K562 (cell line): ENCODE results near the gene NR3C2.

Source experiments
- CEBPB ChIP-seq: fragments of 450-650 bp; IDR thresholded peaks from 2 replicates; pipeline ENCODE4 v1.6.1; 2016; ENCODE audit warnings: missing genetic modification characterization, missing compliant biosample characterization
- EP300 ChIP-seq: IDR thresholded peaks from 2 replicates; pipeline ENCODE4 v1.6.1; 2012; ENCODE audit warnings: low read length, improper control_type of control experiment
- ESRRB ChIP-seq: fragments of 250-450 bp; sonication (Bioruptor Pico); IDR thresholded peaks from 2 replicates; pipeline ENCODE4 v1.5.0; 2020; ENCODE audit warnings: mild to moderate bottlenecking, moderate library complexity, borderline replicate concordance
- KDM2B ChIP-seq: fragments of 250-450 bp; sonication (Bioruptor Pico); IDR thresholded peaks from 2 replicates; pipeline ENCODE4 v1.8.0; 2021; ENCODE audit warnings: mild to moderate bottlenecking, moderate library complexity
- MTA2 ChIP-seq: fragments of 450-650 bp; IDR thresholded peaks from 2 replicates; pipeline ENCODE4 v1.6.1; 2016; ENCODE audit warnings: low read depth
- RBM15 ChIP-seq: fragments of 200-400 bp; formaldehyde crosslinking; IDR thresholded peaks from 2 replicates; pipeline ENCODE4 v1.6.1; 2018; ENCODE audit warnings: mild to moderate bottlenecking, low read length, moderate library complexity; ENCODE audit not compliant: insufficient read depth
- TF ChIP-seq, protein P1 (sequence below), 2 experiments: fragments of 450-650 bp; formaldehyde crosslinking in 1 of 2; IDR thresholded peaks; 2 replicates each; pipeline versions ENCODE4 v1.4.0 to v1.6.1; 2014 to 2020; ENCODE audit warnings: mild to moderate bottlenecking in 2 of 2, borderline replicate concordance in 1 of 2, low read depth in 1 of 2
- TF ChIP-seq, protein P2 (sequence below): sonication (generic); formaldehyde crosslinking; IDR thresholded peaks from 2 replicates; pipeline ENCODE4 v1.8.1; 2022; ENCODE audit warnings: missing genetic modification reagents
- TF ChIP-seq, protein P3 (sequence below), 3 experiments: IDR thresholded peaks in 2 of 3; conservative IDR thresholded peaks in 1 of 3; 2 replicates each; pipeline ENCODE4 v1.5.1; 2011 to 2012; ENCODE audit warnings: low read length in 3 of 3, mild to moderate bottlenecking in 3 of 3, control low read depth in 2 of 3, improper control_type of control experiment in 1 of 3, inconsistent platforms in 1 of 3, low read depth in 1 of 3, mixed read lengths in 1 of 3, moderate library complexity in 1 of 3; ENCODE audit not compliant: insufficient read depth in 2 of 3

DNA sequence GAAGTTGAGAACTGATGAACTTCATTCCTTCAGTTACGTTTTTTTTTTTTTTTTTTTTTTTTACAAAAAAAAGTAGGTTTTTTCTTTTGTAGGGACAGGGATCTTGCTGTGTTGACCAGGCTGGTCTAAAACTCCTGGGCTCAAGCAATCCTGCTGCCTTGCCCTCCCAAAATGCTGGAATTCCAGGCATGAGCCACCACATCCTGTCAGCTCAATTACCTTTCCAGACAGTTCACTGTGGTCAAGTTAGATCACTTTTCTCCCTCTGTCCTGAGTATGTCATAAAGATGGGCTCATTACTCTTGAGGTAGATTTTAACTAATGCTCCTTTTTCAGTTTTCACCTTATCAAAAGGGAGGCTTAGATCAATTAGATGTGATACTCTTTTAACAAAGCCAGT, 10.8 kb upstream of the NR3C2 start:
- TF ChIP-seq, protein P1, sequence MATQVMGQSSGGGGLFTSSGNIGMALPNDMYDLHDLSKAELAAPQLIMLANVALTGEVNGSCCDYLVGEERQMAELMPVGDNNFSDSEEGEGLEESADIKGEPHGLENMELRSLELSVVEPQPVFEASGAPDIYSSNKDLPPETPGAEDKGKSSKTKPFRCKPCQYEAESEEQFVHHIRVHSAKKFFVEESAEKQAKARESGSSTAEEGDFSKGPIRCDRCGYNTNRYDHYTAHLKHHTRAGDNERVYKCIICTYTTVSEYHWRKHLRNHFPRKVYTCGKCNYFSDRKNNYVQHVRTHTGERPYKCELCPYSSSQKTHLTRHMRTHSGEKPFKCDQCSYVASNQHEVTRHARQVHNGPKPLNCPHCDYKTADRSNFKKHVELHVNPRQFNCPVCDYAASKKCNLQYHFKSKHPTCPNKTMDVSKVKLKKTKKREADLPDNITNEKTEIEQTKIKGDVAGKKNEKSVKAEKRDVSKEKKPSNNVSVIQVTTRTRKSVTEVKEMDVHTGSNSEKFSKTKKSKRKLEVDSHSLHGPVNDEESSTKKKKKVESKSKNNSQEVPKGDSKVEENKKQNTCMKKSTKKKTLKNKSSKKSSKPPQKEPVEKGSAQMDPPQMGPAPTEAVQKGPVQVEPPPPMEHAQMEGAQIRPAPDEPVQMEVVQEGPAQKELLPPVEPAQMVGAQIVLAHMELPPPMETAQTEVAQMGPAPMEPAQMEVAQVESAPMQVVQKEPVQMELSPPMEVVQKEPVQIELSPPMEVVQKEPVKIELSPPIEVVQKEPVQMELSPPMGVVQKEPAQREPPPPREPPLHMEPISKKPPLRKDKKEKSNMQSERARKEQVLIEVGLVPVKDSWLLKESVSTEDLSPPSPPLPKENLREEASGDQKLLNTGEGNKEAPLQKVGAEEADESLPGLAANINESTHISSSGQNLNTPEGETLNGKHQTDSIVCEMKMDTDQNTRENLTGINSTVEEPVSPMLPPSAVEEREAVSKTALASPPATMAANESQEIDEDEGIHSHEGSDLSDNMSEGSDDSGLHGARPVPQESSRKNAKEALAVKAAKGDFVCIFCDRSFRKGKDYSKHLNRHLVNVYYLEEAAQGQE (IDR thresholded peaks at IDR 0.05; ENCODE audit: borderline replicate concordance), result no peak
- TF ChIP-seq, protein P1 (CRISPR knock-in tag; IDR thresholded peaks at IDR 0.05; ENCODE audit: low read depth), result no peak
- TF ChIP-seq EP300 (no peak), ESRRB (no peak), MTA2 (no peak), KDM2B (CRISPR knock-in tag) (no peak), CEBPB (tag) (no peak), RBM15 (no peak)
- TF ChIP-seq, protein P2, sequence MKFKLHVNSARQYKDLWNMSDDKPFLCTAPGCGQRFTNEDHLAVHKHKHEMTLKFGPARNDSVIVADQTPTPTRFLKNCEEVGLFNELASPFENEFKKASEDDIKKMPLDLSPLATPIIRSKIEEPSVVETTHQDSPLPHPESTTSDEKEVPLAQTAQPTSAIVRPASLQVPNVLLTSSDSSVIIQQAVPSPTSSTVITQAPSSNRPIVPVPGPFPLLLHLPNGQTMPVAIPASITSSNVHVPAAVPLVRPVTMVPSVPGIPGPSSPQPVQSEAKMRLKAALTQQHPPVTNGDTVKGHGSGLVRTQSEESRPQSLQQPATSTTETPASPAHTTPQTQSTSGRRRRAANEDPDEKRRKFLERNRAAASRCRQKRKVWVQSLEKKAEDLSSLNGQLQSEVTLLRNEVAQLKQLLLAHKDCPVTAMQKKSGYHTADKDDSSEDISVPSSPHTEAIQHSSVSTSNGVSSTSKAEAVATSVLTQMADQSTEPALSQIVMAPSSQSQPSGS, result no peak
- TF ChIP-seq, protein P3, sequence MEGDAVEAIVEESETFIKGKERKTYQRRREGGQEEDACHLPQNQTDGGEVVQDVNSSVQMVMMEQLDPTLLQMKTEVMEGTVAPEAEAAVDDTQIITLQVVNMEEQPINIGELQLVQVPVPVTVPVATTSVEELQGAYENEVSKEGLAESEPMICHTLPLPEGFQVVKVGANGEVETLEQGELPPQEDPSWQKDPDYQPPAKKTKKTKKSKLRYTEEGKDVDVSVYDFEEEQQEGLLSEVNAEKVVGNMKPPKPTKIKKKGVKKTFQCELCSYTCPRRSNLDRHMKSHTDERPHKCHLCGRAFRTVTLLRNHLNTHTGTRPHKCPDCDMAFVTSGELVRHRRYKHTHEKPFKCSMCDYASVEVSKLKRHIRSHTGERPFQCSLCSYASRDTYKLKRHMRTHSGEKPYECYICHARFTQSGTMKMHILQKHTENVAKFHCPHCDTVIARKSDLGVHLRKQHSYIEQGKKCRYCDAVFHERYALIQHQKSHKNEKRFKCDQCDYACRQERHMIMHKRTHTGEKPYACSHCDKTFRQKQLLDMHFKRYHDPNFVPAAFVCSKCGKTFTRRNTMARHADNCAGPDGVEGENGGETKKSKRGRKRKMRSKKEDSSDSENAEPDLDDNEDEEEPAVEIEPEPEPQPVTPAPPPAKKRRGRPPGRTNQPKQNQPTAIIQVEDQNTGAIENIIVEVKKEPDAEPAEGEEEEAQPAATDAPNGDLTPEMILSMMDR (IDR thresholded peaks at IDR 0.05 in 2 of 3, conservative IDR thresholded peaks at IDR 0.05 in 1 of 3; ENCODE audit: insufficient read depth in 2 of 3, low read depth in 1 of 3, low read length in 3 of 3), result no peak
